HG02588 (cell line): ENCODE measurements around the gene MUS81.

Experiments
- ATAC-seq: cut with Tn5 transposase; IDR thresholded peaks from one replicate; pipeline ENCODE4 v1.9.1; 2021; ENCODE audit warnings: mild to moderate bottlenecking, moderate library complexity; ENCODE audit not compliant: unreplicated experiment

MUS81 gene

DNA sequence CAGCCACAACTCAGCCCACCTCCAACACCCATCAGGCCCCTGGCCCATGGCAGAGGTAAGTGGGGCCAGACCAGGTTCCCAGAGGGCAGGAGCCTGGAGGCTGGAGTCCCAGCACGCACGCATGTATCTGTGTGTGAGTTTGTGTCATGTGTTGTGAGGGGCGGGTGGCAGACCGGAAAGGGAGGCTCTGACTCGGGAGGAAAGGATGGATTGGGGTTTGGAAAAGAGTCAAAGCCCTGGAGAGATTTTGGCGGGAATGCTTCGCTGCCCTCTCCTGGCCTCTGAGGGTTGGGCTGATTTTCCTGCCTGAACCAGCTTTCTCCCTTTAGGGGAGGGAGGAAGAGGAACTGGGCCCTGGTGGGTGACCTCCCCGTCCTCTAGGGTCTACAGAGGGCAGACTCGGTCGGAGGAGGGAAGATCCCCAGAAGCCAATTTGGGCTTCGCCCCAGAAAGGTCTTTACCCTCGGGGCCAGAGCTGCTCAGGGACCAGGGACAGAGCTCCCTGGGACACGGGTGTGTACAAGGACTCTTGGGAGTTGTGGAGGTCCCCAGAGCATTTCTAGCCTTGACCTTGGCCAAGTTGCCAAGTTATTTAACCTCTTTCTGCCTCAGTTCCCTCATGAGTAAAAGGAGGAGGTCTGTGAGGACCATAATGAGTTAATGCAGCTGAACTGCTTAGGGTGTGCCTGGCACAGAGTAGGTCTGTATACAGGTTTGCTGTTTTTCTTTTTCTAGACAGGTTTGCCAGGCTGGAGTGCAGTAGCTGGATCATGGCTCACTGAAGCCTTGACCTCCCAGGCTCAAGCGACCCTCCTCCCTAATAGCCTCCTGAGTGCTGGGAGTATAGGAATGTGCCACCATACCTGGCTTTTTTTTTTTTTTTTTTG is 51.7 kb downstream of the MUS81 start:
- no peak for ATAC-seq

DNA sequence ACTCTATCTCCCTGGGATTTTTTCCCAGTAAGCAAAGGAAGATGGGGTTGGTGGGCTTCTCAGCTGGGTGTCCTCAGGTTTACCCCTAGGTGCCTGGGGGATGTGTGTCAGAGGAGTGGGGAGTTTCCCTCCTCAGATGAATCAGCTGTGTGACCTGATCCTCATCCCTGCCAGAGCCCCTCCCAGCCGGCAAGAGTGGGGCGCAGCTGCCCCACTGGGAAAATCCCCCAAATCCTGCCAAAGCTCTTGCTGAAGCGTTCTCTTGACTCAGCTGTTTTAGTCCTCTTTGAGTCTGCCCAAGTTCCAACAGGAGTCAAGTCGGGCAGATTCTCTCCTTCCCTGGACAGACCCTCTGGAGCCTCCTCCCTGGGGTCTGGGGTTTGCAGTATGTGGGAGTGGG is 52.6 kb downstream of the MUS81 start:
- ATAC-seq = no peak

DNA sequence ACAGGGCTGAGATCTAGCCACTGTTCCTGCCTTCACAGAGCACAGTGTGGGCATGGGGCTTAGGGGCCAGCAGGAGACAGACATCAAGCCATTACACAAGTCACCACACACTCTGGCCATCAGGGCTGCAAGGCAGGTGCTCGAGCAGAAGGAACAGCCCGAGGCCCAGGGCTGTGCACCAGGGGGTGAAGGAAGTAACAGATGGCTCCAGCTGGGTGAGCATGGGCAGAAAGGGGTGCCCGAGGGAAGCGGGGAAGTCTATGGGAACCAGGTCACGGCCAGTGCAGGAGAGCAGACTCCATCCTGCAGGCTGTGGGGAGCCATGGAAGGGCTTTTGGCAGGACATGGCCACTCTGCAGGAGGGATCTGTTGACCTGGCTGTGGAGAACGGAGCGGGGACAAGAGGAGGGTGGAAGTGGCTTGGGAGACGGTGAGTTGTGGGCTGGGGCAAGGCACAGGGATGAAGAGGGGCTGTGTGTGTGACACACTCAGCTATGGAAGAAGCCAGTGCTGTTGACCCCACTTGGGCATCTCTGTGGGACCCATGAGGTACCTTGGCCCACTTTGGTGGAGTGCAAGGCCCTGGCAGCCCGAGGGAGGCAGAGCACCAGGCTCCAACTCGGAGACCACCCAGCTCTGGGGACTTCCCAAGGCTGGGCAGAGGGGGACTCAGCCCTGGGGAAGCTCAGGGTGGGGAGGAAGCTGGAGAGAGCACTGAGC is 55.0 kb downstream of the MUS81 start:
- ATAC-seq = no peak

DNA sequence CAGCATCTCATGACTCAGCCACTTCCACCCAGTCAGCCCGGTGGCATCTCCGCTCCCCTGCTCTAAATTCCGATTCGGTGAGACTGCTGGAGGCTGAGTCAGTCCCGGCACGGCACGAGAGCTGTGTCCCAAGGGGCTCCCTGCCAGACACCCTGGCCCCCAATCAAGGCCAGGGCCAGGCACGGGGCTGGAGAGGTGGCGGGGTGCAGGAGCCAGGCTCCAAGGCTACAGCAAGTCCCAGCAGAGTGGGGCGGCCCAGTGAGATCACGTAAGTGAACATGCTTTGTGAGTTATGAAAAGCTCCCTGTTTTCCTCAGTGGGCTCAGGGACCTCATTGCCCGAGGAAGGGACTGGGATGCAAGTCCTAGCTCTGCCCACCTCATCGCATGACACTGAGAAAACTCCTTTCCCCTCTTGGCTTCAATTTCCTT is 55.6 kb downstream of the MUS81 start:
- ATAC-seq = no peak
